Ovary (tissue), 9 donors: ENCODE results near the gene PWP2. TPM values are rescaled to one million over a fixed set of nuclear protein-coding genes. Genes with fewer than 3 reads are reported as not detected.
"Not testable (repeated sequence)": the region's sequence is repeated elsewhere in the genome, so short reads cannot be mapped to it uniquely, and the experiment has no call there.

ENCODE experiments used
- DNase-seq, 5 donors: peaks; one replicate each; pipeline ENCODE4 v3.0.0-alpha.2; 2019 to 2020
- H3K27ac ChIP-seq, 2 donors: fragments of 200-600 bp; one replicate each; pipeline versions ENCODE4 v1.5.1 to v1.8.0; 2019 to 2022
- H3K27me3 ChIP-seq: fragments of 200-600 bp; one replicate; pipeline ENCODE4 v1.8.0; 2022
- H3K36me3 ChIP-seq: fragments of 200-600 bp; sonication (generic); one replicate; pipeline ENCODE4 v1.5.1; 2019
- H3K4me1 ChIP-seq: one replicate; pipeline ENCODE4 v1.8.1; 2013; ENCODE audit warnings: mild to moderate bottlenecking, moderate library complexity; ENCODE audit not compliant: insufficient read depth
- H3K4me3 ChIP-seq: fragments of 200-600 bp; sonication (generic); one replicate; pipeline ENCODE4 v1.5.1; 2017
- H3K9me3 ChIP-seq, 2 donors: fragments of 200-600 bp in 1 of 2; sonication (generic) in 1 of 2; one replicate each; pipeline versions ENCODE4 v1.5.1 to v1.8.1; 2013 to 2019; ENCODE audit warnings: mild to moderate bottlenecking in 1 of 2, moderate library complexity in 1 of 2
- CTCF ChIP-seq, 3 donors: fragments of 450-650 bp in 2 of 3; fragments of 200-600 bp in 1 of 3; IDR thresholded peaks; one replicate each; pipeline versions ENCODE4 v1.5.1 to v1.8.0; 2016 to 2022; ENCODE audit warnings: antibody characterized with exemption in 3 of 3, mild to moderate bottlenecking in 1 of 3
- EP300 ChIP-seq: sonication (generic); formaldehyde crosslinking; IDR thresholded peaks from one replicate; pipeline ENCODE4 v1.6.1; 2017; ENCODE audit warnings: antibody characterized with exemption
- POLR2A ChIP-seq: fragments of 450-650 bp; IDR thresholded peaks from one replicate; pipeline ENCODE4 v1.6.1; 2017; ENCODE audit warnings: antibody characterized with exemption, mild to moderate bottlenecking, moderate library complexity
- WGBS, 3 donors: extraction: QIAGEN DNeasy Blood & Tissue Kit in 1 of 3; methylation state at CpG; one replicate each; pipeline versions ENCODE4 v1.1.5 to v1.1.7; 2013 to 2017; 5-methylcytosine and 5-hydroxymethylcytosine counted together
- intact Hi-C, 4 donors: fragments of 100-400 bp; cut with DNase I; formaldehyde crosslinking; loops; one replicate each; pipeline versions ENCODE4 v1.11.0 to v1.15.1; 2022 to 2023
- polyA plus RNA-seq, 2 donors: library from polyadenylated mRNA; stranded (reverse); fragments of 200-250 nt in 1 of 2; fragments of 350-450 nt in 1 of 2; fragmentation: Illumina TruSeq in 1 of 2; extraction: RNeasy Lipid Tissue Mini Kit (QIAGEN cat#74804) in 1 of 2; gene quantifications; one replicate each; pipeline ENCODE4 v1.2.3, GENCODE V29; 2013 to 2014
- total RNA-seq, 7 donors: library from RNA; depleted of rRNA in 2 of 7; stranded (reverse); fragments of >200 nt in 2 of 7; fragmentation: NEBNext Ultra II Directional in 3 of 7; extraction: Animal tissue kit (Norgen Biotek cat#: 25700) in 3 of 7; gene quantifications; one replicate each; pipeline versions ENCODE4 v1.1.0 to v1.2.4, GENCODE V29; 2016 to 2023
- donor health status: DM: no; HTN: no; CAD: no; lungs with moderate emphysema.
- donor health status: DM: no; HTN: no; CAD: no.
- donor health status: Bipolar disorder and iron deficiency.
- donor health status: DM: yes; HTN: yes; CAD: no.
- donor health status: DM: no; HTN: no; CAD: no.
- donor health status: DM: yes; HTN: yes; CAD: no.

Gene PWP2
- total and polyA plus RNA-seq, 9 donors, result 1.2 to 9.3 (median 4.3) TPM

- TF ChIP-seq EP300 (no peak), POLR2A (no peak), CTCF (IDR thresholded peaks at IDR 0.05) (no peak)
- no peak for DNase-seq
- Histone ChIP-seq H3K4me3 (no peak overlapping the region), H3K9me3 (no peaks in the 10 kb centered on the region), H3K4me1 (no peaks in the 10 kb centered on the region), H3K36me3 (no peaks in the 10 kb centered on the region), H3K27me3 (no peaks in the 10 kb centered on the region), H3K27ac (no peak overlapping the region)
- 75 to 81% (median 76%) methylated on average over 1 of the region's 1 CpG for WGBS, 3 donors
- intact Hi-C loops, result no loop called here
Observed at GRCh38 chr21:44094832-44095231, 12.4 kb upstream of the PWP2 start.

- H3K4me3 ChIP-seq, H3K36me3 ChIP-seq: not testable (repeated sequence)
Observed at GRCh38 chr21:44098507-44098906, 8.7 kb upstream of the PWP2 start.

GRCh38 chr21:44098964-44099363, 8.2 kb upstream of the PWP2 start:
- H3K4me3 ChIP-seq, H3K27me3 ChIP-seq, H3K4me1 ChIP-seq, H3K36me3 ChIP-seq, H3K9me3 ChIP-seq, intact Hi-C loops, DNase-seq, H3K27ac ChIP-seq: not testable (repeated sequence)
- no CpG with 5 or more reads among the region's 13 CpGs for WGBS, 3 donors

More at GRCh38 chr21:44098507-44098906, 8.7 kb upstream of the PWP2 start:
- H3K27me3 ChIP-seq, H3K4me1 ChIP-seq, H3K27ac ChIP-seq, H3K9me3 ChIP-seq, intact Hi-C loops, DNase-seq: not testable (repeated sequence)
- no CpG with 5 or more reads among the region's 6 CpGs for WGBS, 3 donors

- H3K27me3 ChIP-seq, intact Hi-C loops, H3K9me3 ChIP-seq, H3K4me1 ChIP-seq, H3K27ac ChIP-seq, DNase-seq, H3K36me3 ChIP-seq: not testable (repeated sequence)
- WGBS, 3 donors, result no CpG with 5 or more reads among the region's 31 CpGs
- peak overlapping the region; percentile 36 for H3K4me3 ChIP-seq
Observed at GRCh38 chr21:44107589-44107988, 390 bp downstream of the PWP2 start.

GRCh38 chr21:44113702-44114371, 6.6 kb downstream of the PWP2 start:
- H3K27ac ChIP-seq, H3K9me3 ChIP-seq, H3K4me3 ChIP-seq, H3K4me1 ChIP-seq, H3K36me3 ChIP-seq, intact Hi-C loops, H3K27me3 ChIP-seq, DNase-seq: not testable (repeated sequence)
- WGBS, 3 donors, result no CpG with 5 or more reads among the region's 33 CpGs

- H3K9me3 ChIP-seq, H3K4me3 ChIP-seq, H3K27ac ChIP-seq, DNase-seq, H3K36me3 ChIP-seq, H3K4me1 ChIP-seq, intact Hi-C loops, H3K27me3 ChIP-seq: not testable (repeated sequence)
- WGBS, 3 donors, result no CpG with 5 or more reads among the region's 10 CpGs
Observed at GRCh38 chr21:44122131-44122530, 14.9 kb downstream of the PWP2 start.

- H3K4me1 ChIP-seq, intact Hi-C loops, DNase-seq, H3K27ac ChIP-seq, H3K9me3 ChIP-seq, H3K27me3 ChIP-seq, H3K4me3 ChIP-seq, H3K36me3 ChIP-seq: not testable (repeated sequence)
- WGBS, 3 donors, result no CpG with 5 or more reads among the region's 19 CpGs
Observed at GRCh38 chr21:44127827-44128226, 20.6 kb downstream of the PWP2 start.

GRCh38 chr21:44133715-44134057, 26.5 kb downstream of the PWP2 start:
- H3K27me3 ChIP-seq, H3K4me3 ChIP-seq, DNase-seq, intact Hi-C loops, H3K36me3 ChIP-seq, H3K4me1 ChIP-seq, H3K27ac ChIP-seq, H3K9me3 ChIP-seq: not testable (repeated sequence)
- WGBS, 3 donors, result no CpG with 5 or more reads among the region's 35 CpGs

GRCh38 chr21:44134732-44135131, 27.5 kb downstream of the PWP2 start:
- DNase-seq, H3K4me1 ChIP-seq, intact Hi-C loops, H3K27ac ChIP-seq, H3K9me3 ChIP-seq, H3K27me3 ChIP-seq, H3K36me3 ChIP-seq, H3K4me3 ChIP-seq: not testable (repeated sequence)
- no CpG with 5 or more reads among the region's 8 CpGs for WGBS, 3 donors

GRCh38 chr21:44138039-44138438, 30.8 kb downstream of the PWP2 start:
- H3K36me3 ChIP-seq, DNase-seq, H3K27ac ChIP-seq, H3K4me3 ChIP-seq, H3K4me1 ChIP-seq, H3K27me3 ChIP-seq, H3K9me3 ChIP-seq, intact Hi-C loops: not testable (repeated sequence)
- WGBS, 3 donors, result no CpG with 5 or more reads among the region's 15 CpGs

- H3K9me3 ChIP-seq, H3K27ac ChIP-seq, intact Hi-C loops, H3K4me1 ChIP-seq, H3K27me3 ChIP-seq, H3K4me3 ChIP-seq, H3K36me3 ChIP-seq: not testable (repeated sequence)
- 80 to 83% methylated on average over 4 to 8 of the region's 30 CpGs; no CpG with 5 or more reads in 1 of the 3 donors for WGBS, 3 donors
- peak; percentile 1 to 25 (median 9) for DNase-seq
Observed at GRCh38 chr21:44139787-44140551, 32.8 kb downstream of the PWP2 start.
